ENCODE data around the gene NPPA. TPM values are rescaled to one million over a fixed set of nuclear protein-coding genes. Genes with fewer than 3 reads are reported as not detected.

Gene NPPA
- total RNA-seq, 2 experiments from 2014 or later, result not detected

- no peak for ATAC-seq
- CTCF ChIA-PET, result interaction anchor here (1.0 to 1.7 kb wide), 2 partner anchors 12 to 14 kb away, joined by 3 read pairs; no protein-coding TSS in a partner anchor
- POLR2A ChIA-PET, result interaction anchor here (9.1 kb wide), 1 partner anchor 48 kb away, joined by 68 read pairs; no protein-coding TSS in a partner anchor
- Mint-ChIP-seq H3K9me3 (no peaks in the 10 kb centered on the region), H3K27ac (no peak overlapping the region), H3K4me3 (no peak overlapping the region), H3K36me3 (ENCODE audit: low read depth) (no peaks in the 10 kb centered on the region), H3K27me3 (peaks cover 45% of the 10 kb centered on the region), H3K4me1 (ENCODE audit: low read depth) (peaks cover 5% of the 10 kb centered on the region)
- DNase-seq, result no peak
- intact Hi-C loops (cut with micrococcal nuclease), result no loop called here
- TF ChIP-seq CTCF (IDR thresholded peaks at IDR 0.05), result no peak
Observed at GRCh38 chr1:11860083-11860482, 12.5 kb upstream of the NPPA start.

GRCh38 chr1:11858968-11859871, 11.6 kb upstream of the NPPA start:
- peak; percentile 83 for DNase-seq
- peaks cover 5% of the 10 kb centered on the region for H3K4me1 Mint-ChIP-seq (ENCODE audit: low read depth)
- H3K4me3 Mint-ChIP-seq, result no peak overlapping the region
- H3K9me3 Mint-ChIP-seq, result no peaks in the 10 kb centered on the region
- peak; percentile 21 for TF ChIP-seq CTCF (IDR thresholded peaks at IDR 0.05)
- CTCF ChIA-PET, result interaction anchor here (1.7 kb wide), 1 partner anchor 13 kb away, joined by 3 read pairs; no protein-coding TSS in a partner anchor
- H3K36me3 Mint-ChIP-seq (ENCODE audit: low read depth), result no peaks in the 10 kb centered on the region
- intact Hi-C loops (cut with micrococcal nuclease), result loop anchor here (5.0 kb wide), 1 partner anchor 33 kb away; no protein-coding TSS in a partner anchor
- peak; percentile 91 for ATAC-seq
- no peak overlapping the region for H3K27ac Mint-ChIP-seq
- H3K27me3 Mint-ChIP-seq, result peaks cover 46% of the 10 kb centered on the region
- POLR2A ChIA-PET, result interaction anchor here (0.5 to 9.1 kb wide), 2 partner anchors 49 to 87 kb away, joined by 3 to 68 read pairs; no protein-coding TSS in a partner anchor

GRCh38 chr1:11858613-11858967, 11.0 kb upstream of the NPPA start, which contains the start of gene NPPB:
TSS of gene NPPB (minus strand) at chr1:11858945. CDS start at chr1:11858833, 112 bp downstream.
- Mint-ChIP-seq H3K4me3 (no peak within 1 kb of the TSS), H3K27me3 (peaks cover 46% of the 10 kb centered on the region), H3K27ac (no peak within 1 kb of the TSS), H3K36me3 (ENCODE audit: low read depth) (no peaks in the 10 kb centered on the region), H3K9me3 (no peaks in the 10 kb centered on the region), H3K4me1 (ENCODE audit: low read depth) (peaks cover 5% of the 10 kb centered on the region)
- no peak for TF ChIP-seq CTCF (IDR thresholded peaks at IDR 0.05)
- ATAC-seq, result no peak
- intact Hi-C loops (cut with micrococcal nuclease), result loop anchor here (5.0 kb wide), 1 partner anchor 34 kb away; no protein-coding TSS in a partner anchor
- ChIA-PET CTCF (no interaction called here), POLR2A (interaction anchor here (0.5 to 9.1 kb wide), 2 partner anchors 50 to 87 kb away, joined by 3 to 68 read pairs; no protein-coding TSS in a partner anchor)
- DNase-seq, result no peak

GRCh38 chr1:11858158-11858557, 10.6 kb upstream of the NPPA start:
- DNase-seq, result no peak
- ChIA-PET CTCF (no interaction called here), POLR2A (interaction anchor here (9.1 kb wide), 1 partner anchor 50 kb away, joined by 68 read pairs; no protein-coding TSS in a partner anchor)
- intact Hi-C loops (cut with micrococcal nuclease), result loop anchor here (5.0 kb wide), 1 partner anchor 34 kb away; no protein-coding TSS in a partner anchor
- H3K4me3 Mint-ChIP-seq, result no peak overlapping the region
- TF ChIP-seq CTCF (IDR thresholded peaks at IDR 0.05), result no peak
- H3K9me3 Mint-ChIP-seq, result no peaks in the 10 kb centered on the region
- no peaks in the 10 kb centered on the region for H3K36me3 Mint-ChIP-seq (ENCODE audit: low read depth)
- H3K27me3 Mint-ChIP-seq, result peaks cover 46% of the 10 kb centered on the region
- H3K27ac Mint-ChIP-seq, result no peak overlapping the region
- no peak for ATAC-seq
- peaks cover 5% of the 10 kb centered on the region for H3K4me1 Mint-ChIP-seq (ENCODE audit: low read depth)

Measured in activated CD8-positive, alpha-beta T cell treated with anti-CD3 and anti-CD28 coated beads for 36 hours (primary cell).